HepG2 (cell line): Measurements from ENCODE around the gene AK6. TPM values are rescaled to one million over a fixed set of nuclear protein-coding genes. Genes with fewer than 3 reads are reported as not detected.
A peak's percentile ranks its signal among the peaks of the same experiment; 100 is the strongest.

ENCODE experiments used
- ARHGAP35 ChIP-seq: sonication (generic); formaldehyde crosslinking; IDR thresholded peaks from 2 replicates; pipeline ENCODE4 v1.9.0; 2022; ENCODE audit warnings: mild to moderate bottlenecking, inconsistent platforms, moderate library complexity, missing genetic modification reagents, borderline replicate concordance
- CHD2 ChIP-seq: IDR thresholded peaks from 2 replicates; pipeline ENCODE4 v1.6.1; 2011; ENCODE audit warnings: low read depth, low read length, improper control_type of control experiment
- EEA1 ChIP-seq: sonication (generic); formaldehyde crosslinking; IDR thresholded peaks from 2 replicates; pipeline ENCODE4 v1.5.1; 2020; ENCODE audit warnings: mild to moderate bottlenecking, missing genetic modification reagents, borderline replicate concordance
- RAD51 ChIP-seq: fragments of 450-650 bp; IDR thresholded peaks from 2 replicates; pipeline ENCODE4 v1.6.1; 2016; ENCODE audit warnings: borderline replicate concordance
- SP5 ChIP-seq: IDR thresholded peaks from 2 replicates; pipeline ENCODE4 v1.6.1; 2016; ENCODE audit warnings: low read depth, borderline replicate concordance
- THYN1 ChIP-seq: sonication (generic); formaldehyde crosslinking; IDR thresholded peaks from 2 replicates; pipeline ENCODE4 v1.8.1; 2023; ENCODE audit warnings: low read depth, mild to moderate bottlenecking, moderate library complexity, missing genetic modification reagents, borderline replicate concordance
- ZKSCAN5 ChIP-seq: sonication (generic); formaldehyde crosslinking; IDR thresholded peaks from 2 replicates; pipeline ENCODE4 v1.5.1; 2020; ENCODE audit warnings: mild to moderate bottlenecking, missing genetic modification reagents
- ZNF510 ChIP-seq: sonication (generic); formaldehyde crosslinking; IDR thresholded peaks from 2 replicates; pipeline ENCODE4 v1.4.0; 2020; ENCODE audit warnings: low read depth, mild to moderate bottlenecking, missing genetic modification reagents
- ZNF563 ChIP-seq: sonication (generic); formaldehyde crosslinking; IDR thresholded peaks from 2 replicates; pipeline ENCODE4 v1.8.0; 2022; ENCODE audit warnings: mild to moderate bottlenecking, moderate library complexity, missing genetic modification reagents
- ZNF615 ChIP-seq: sonication (generic); formaldehyde crosslinking; IDR thresholded peaks from 2 replicates; pipeline ENCODE4 v1.5.0; 2020; ENCODE audit warnings: mild to moderate bottlenecking, missing genetic modification reagents, borderline replicate concordance
- ZNF724P ChIP-seq: sonication (generic); formaldehyde crosslinking; IDR thresholded peaks from 2 replicates; pipeline ENCODE4 v1.8.0; 2022; ENCODE audit warnings: missing genetic modification reagents, borderline replicate concordance
- polyA plus RNA-seq, 8 experiments: library from polyadenylated mRNA; depleted of rRNA in 3 of 8; stranded (reverse) in 7 of 8; unstranded in 1 of 8; fragments of >200 nt; fragmentation: Illumina TruSeq in 4 of 8; extraction: Trizol in 4 of 8; gene quantifications; 2 replicates each; pipeline versions ENCODE4 v1.2.1 to v1.2.3, GENCODE V29; 2011 to 2016; ENCODE audit warnings: low read depth in 4 of 8, missing spikeins in 1 of 8, mixed read lengths in 1 of 8; ENCODE audit not compliant: insufficient read depth in 1 of 8
- total RNA-seq, 5 experiments: library from RNA; depleted of rRNA; stranded (reverse); fragments of >200 nt; fragmentation: Illumina TruSeq; extraction: Trizol; gene quantifications; 2 replicates each; pipeline ENCODE4 v1.2.3, GENCODE V29; 2016; ENCODE audit warnings: low read depth in 1 of 5
- TF ChIP-seq, protein P1 (sequence below): sonication (generic); formaldehyde crosslinking; IDR thresholded peaks from 2 replicates; pipeline ENCODE4 v1.5.0; 2020; ENCODE audit warnings: mild to moderate bottlenecking, missing genetic modification reagents, borderline replicate concordance
- TF ChIP-seq, protein P2 (sequence below): sonication (generic); formaldehyde crosslinking; IDR thresholded peaks from 2 replicates; pipeline ENCODE4 v1.5.1; 2020; ENCODE audit warnings: mild to moderate bottlenecking, missing genetic modification reagents, moderate library complexity
- TF ChIP-seq, protein P3 (sequence below): sonication (generic); formaldehyde crosslinking; IDR thresholded peaks from 2 replicates; pipeline ENCODE4 v1.4.0; 2020; ENCODE audit warnings: missing genetic modification reagents

The AK6 gene
- total and polyA plus RNA-seq, 2 of the 13 experiments (the other 11 are each of a cell fraction or from before 2014, with no cell fraction given) = 31.1 to 77.2 TPM

DNA sequence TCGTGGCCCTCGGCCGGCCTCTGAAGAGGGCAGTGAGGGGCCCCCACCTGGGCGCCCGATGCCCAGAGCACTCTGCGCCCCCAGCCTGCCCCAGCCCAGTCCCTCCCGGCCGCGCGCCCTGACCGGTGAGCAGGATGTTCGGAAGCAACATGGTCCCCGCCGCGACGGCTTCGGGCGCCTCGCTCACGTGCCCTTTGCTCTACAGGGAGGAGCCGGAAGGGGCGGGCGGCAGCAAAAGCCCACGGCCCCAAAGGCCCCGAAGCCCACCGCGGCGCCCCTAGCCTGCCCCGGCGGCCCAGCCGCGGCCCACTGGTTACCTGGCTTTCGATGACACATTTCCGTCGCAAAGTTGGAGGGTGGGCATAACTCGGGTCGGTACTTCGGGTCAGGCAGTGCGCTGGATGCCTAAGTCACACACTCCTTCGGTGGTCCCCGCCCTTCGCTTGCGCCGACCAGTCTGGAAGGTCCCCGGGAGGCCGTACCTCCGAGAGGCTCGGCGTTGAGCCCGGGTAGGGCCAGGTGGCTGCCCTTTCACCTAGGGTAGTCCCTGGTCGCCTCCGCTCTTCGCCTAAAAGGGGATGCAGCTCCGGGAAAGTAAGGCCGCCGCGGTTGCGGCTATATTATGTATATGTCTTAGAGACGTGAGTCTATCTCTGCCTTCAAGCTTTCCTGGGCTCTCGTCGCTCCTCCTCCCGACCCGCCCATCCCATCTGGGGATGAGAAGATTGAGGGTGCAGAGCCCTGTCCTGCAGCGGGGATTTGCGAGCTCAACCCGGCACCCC lies at the start of gene AK6, which contains the start of the genes RAD17 and TAF9 (continued):
- TF ChIP-seq ARHGAP35 (CRISPR knock-in tag) = peak; percentile 81
- TF ChIP-seq SP5 = peak; percentile 83
- no peak for TF ChIP-seq THYN1 (CRISPR knock-in tag)
- peak; percentile 6; the same call in 1 of the 2 replicates for TF ChIP-seq RAD51
- 0 out of 2 replicates have a peak, but pooled peaks have one; percentile 13 for TF ChIP-seq ZNF615 (CRISPR knock-in tag)
- no peak for TF ChIP-seq ZKSCAN5 (CRISPR knock-in tag)
- TF ChIP-seq, protein P1, sequence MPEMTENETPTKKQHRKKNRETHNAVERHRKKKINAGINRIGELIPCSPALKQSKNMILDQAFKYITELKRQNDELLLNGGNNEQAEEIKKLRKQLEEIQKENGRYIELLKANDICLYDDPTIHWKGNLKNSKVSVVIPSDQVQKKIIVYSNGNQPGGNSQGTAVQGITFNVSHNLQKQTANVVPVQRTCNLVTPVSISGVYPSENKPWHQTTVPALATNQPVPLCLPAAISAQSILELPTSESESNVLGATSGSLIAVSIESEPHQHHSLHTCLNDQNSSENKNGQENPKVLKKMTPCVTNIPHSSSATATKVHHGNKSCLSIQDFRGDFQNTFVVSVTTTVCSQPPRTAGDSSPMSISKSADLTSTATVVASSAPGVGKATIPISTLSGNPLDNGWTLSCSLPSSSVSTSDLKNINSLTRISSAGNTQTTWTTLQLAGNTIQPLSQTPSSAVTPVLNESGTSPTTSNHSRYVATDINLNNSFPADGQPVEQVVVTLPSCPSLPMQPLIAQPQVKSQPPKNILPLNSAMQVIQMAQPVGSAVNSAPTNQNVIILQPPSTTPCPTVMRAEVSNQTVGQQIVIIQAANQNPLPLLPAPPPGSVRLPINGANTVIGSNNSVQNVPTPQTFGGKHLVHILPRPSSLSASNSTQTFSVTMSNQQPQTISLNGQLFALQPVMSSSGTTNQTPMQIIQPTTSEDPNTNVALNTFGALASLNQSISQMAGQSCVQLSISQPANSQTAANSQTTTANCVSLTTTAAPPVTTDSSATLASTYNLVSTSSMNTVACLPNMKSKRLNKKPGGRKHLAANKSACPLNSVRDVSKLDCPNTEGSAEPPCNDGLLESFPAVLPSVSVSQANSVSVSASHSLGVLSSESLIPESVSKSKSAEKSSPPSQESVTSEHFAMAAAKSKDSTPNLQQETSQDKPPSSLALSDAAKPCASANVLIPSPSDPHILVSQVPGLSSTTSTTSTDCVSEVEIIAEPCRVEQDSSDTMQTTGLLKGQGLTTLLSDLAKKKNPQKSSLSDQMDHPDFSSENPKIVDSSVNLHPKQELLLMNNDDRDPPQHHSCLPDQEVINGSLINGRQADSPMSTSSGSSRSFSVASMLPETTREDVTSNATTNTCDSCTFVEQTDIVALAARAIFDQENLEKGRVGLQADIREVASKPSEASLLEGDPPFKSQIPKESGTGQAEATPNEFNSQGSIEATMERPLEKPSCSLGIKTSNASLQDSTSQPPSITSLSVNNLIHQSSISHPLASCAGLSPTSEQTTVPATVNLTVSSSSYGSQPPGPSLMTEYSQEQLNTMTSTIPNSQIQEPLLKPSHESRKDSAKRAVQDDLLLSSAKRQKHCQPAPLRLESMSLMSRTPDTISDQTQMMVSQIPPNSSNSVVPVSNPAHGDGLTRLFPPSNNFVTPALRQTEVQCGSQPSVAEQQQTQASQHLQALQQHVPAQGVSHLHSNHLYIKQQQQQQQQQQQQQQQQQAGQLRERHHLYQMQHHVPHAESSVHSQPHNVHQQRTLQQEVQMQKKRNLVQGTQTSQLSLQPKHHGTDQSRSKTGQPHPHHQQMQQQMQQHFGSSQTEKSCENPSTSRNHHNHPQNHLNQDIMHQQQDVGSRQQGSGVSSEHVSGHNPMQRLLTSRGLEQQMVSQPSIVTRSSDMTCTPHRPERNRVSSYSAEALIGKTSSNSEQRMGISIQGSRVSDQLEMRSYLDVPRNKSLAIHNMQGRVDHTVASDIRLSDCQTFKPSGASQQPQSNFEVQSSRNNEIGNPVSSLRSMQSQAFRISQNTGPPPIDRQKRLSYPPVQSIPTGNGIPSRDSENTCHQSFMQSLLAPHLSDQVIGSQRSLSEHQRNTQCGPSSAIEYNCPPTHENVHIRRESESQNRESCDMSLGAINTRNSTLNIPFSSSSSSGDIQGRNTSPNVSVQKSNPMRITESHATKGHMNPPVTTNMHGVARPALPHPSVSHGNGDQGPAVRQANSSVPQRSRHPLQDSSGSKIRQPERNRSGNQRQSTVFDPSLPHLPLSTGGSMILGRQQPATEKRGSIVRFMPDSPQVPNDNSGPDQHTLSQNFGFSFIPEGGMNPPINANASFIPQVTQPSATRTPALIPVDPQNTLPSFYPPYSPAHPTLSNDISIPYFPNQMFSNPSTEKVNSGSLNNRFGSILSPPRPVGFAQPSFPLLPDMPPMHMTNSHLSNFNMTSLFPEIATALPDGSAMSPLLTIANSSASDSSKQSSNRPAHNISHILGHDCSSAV (CRISPR knock-in tag) = no peak
- TF ChIP-seq, protein P2, sequence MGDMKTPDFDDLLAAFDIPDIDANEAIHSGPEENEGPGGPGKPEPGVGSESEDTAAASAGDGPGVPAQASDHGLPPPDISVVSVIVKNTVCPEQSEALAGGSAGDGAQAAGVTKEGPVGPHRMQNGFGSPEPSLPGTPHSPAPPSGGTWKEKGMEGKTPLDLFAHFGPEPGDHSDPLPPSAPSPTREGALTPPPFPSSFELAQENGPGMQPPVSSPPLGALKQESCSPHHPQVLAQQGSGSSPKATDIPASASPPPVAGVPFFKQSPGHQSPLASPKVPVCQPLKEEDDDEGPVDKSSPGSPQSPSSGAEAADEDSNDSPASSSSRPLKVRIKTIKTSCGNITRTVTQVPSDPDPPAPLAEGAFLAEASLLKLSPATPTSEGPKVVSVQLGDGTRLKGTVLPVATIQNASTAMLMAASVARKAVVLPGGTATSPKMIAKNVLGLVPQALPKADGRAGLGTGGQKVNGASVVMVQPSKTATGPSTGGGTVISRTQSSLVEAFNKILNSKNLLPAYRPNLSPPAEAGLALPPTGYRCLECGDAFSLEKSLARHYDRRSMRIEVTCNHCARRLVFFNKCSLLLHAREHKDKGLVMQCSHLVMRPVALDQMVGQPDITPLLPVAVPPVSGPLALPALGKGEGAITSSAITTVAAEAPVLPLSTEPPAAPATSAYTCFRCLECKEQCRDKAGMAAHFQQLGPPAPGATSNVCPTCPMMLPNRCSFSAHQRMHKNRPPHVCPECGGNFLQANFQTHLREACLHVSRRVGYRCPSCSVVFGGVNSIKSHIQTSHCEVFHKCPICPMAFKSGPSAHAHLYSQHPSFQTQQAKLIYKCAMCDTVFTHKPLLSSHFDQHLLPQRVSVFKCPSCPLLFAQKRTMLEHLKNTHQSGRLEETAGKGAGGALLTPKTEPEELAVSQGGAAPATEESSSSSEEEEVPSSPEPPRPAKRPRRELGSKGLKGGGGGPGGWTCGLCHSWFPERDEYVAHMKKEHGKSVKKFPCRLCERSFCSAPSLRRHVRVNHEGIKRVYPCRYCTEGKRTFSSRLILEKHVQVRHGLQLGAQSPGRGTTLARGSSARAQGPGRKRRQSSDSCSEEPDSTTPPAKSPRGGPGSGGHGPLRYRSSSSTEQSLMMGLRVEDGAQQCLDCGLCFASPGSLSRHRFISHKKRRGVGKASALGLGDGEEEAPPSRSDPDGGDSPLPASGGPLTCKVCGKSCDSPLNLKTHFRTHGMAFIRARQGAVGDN (CRISPR knock-in tag) = peak; percentile 94
- TF ChIP-seq ZNF563 (CRISPR knock-in tag) = peak; percentile 94
- no peak for TF ChIP-seq CHD2
- TF ChIP-seq EEA1 (CRISPR knock-in tag) = peak; percentile 60; the same call in 1 of the 2 replicates
- TF ChIP-seq ZNF510 (CRISPR knock-in tag) = no peak
- peak; percentile 78; the same call in 1 of the 2 replicates for TF ChIP-seq ZNF724P
- TF ChIP-seq, protein P3, sequence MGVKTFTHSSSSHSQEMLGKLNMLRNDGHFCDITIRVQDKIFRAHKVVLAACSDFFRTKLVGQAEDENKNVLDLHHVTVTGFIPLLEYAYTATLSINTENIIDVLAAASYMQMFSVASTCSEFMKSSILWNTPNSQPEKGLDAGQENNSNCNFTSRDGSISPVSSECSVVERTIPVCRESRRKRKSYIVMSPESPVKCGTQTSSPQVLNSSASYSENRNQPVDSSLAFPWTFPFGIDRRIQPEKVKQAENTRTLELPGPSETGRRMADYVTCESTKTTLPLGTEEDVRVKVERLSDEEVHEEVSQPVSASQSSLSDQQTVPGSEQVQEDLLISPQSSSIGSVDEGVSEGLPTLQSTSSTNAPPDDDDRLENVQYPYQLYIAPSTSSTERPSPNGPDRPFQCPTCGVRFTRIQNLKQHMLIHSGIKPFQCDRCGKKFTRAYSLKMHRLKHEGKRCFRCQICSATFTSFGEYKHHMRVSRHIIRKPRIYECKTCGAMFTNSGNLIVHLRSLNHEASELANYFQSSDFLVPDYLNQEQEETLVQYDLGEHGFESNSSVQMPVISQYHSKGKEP (CRISPR knock-in tag) = no peak
